DND-41 (cell line): ENCODE results near the gene CNTLN.

Experiments
- CTCF ChIP-seq: IDR thresholded peaks from 2 replicates; pipeline ENCODE4 v1.5.1; 2012; ENCODE audit warnings: borderline replicate concordance, low read length, moderate library complexity, mild to moderate bottlenecking; ENCODE audit not compliant: poor library complexity, severe bottlenecking; ENCODE audit errors: extremely low read depth
- EZH2 ChIP-seq: IDR thresholded peaks from 3 replicates; pipeline ENCODE4 v1.6.1; 2012; ENCODE audit warnings: borderline replicate concordance, low read depth, mild to moderate bottlenecking, moderate library complexity, low read length, inconsistent platforms; ENCODE audit not compliant: severe bottlenecking

GRCh38 chr9:17120203-17120602, 14.6 kb upstream of the CNTLN start:
- TF ChIP-seq CTCF (no peak), EZH2 (no peak)
